Lung (tissue), 12 donors: ENCODE results near the gene PADI1. TPM values are rescaled to one million over a fixed set of nuclear protein-coding genes. Genes with fewer than 3 reads are reported as not detected.

Experiments
- ATAC-seq: fragments of 200-7000 bp; cut with Tn5 transposase; one replicate; pipeline ENCODE4 v1.9.1; 2020; ENCODE audit warnings: moderate number of reproducible peaks; ENCODE audit not compliant: insufficient read depth, low FRiP score
- DNase-seq, 3 donors: peaks; one replicate each; pipeline ENCODE4 v3.0.0-alpha.2; 2013 to 2017
- H3K27ac ChIP-seq, 2 donors: one replicate each; pipeline ENCODE4 v1.5.1; 2013; ENCODE audit warnings: mild to moderate bottlenecking in 2 of 2, moderate library complexity in 2 of 2, control low read depth in 1 of 2, inconsistent platforms in 1 of 2, low read depth in 1 of 2, low read length in 1 of 2
- H3K27me3 ChIP-seq, 3 donors: one replicate each; pipeline ENCODE4 v1.5.1; 2013; ENCODE audit warnings: low read length in 2 of 3; ENCODE audit not compliant: control insufficient read depth in 3 of 3, insufficient read depth in 3 of 3
- H3K36me3 ChIP-seq, 4 donors: one replicate each; pipeline ENCODE4 v1.5.1; 2013; ENCODE audit warnings: low read length in 4 of 4, mild to moderate bottlenecking in 1 of 4, moderate library complexity in 1 of 4; ENCODE audit not compliant: control insufficient read depth in 4 of 4, insufficient read depth in 4 of 4
- H3K4me1 ChIP-seq, 5 donors: one replicate each; pipeline ENCODE4 v1.5.1; 2013; ENCODE audit warnings: low read length in 5 of 5, mild to moderate bottlenecking in 2 of 5, moderate library complexity in 1 of 5; ENCODE audit not compliant: control insufficient read depth in 5 of 5, insufficient read depth in 5 of 5
- H3K4me3 ChIP-seq: one replicate; pipeline ENCODE4 v1.5.1; 2013; ENCODE audit warnings: mild to moderate bottlenecking, control low read depth, moderate library complexity
- H3K9ac ChIP-seq, 2 donors: one replicate each; pipeline ENCODE4 v1.5.1; 2013; ENCODE audit warnings: low read length in 2 of 2, control low read depth in 1 of 2; ENCODE audit not compliant: insufficient read depth in 1 of 2
- H3K9me3 ChIP-seq, 4 donors: one replicate each; pipeline ENCODE4 v1.5.1; 2013; ENCODE audit warnings: low read length in 3 of 4, mild to moderate bottlenecking in 1 of 4, moderate library complexity in 1 of 4; ENCODE audit not compliant: control insufficient read depth in 4 of 4, insufficient read depth in 3 of 4
- WGBS, 2 donors: extraction: QIAGEN DNeasy Blood & Tissue Kit; methylation state at CpG; one replicate each; pipeline ENCODE4 v1.1.7; 2013; 5-methylcytosine and 5-hydroxymethylcytosine counted together
- polyA plus RNA-seq, 2 donors: library from polyadenylated mRNA; stranded (reverse); fragments of 200-250 nt; gene quantifications; one replicate each; pipeline ENCODE4 v1.2.1, GENCODE V29; 2013
- total RNA-seq, 2 donors: library from RNA; depleted of rRNA in 1 of 2; stranded (reverse); fragments of >200 nt in 1 of 2; gene quantifications; one replicate each; pipeline ENCODE4 v1.2.1, GENCODE V29; 2014 to 2021
- TF ChIP-seq, protein P1 (sequence below): IDR thresholded peaks from 2 replicates; pipeline ENCODE4 v1.5.1; 2012; ENCODE audit warnings: mild to moderate bottlenecking; ENCODE audit errors: control extremely low read depth, extremely low read depth
- donor health status: control.
- donor health status: control.
- donor health status: Bipolar disorder and iron deficiency.
- donor health status: healthy.
- donor health status: DM: yes; HTN: yes; CAD: no.

Gene PADI1
- total and polyA plus RNA-seq, 4 donors: 0.09 to 0.35 TPM; not detected in 2

DNA sequence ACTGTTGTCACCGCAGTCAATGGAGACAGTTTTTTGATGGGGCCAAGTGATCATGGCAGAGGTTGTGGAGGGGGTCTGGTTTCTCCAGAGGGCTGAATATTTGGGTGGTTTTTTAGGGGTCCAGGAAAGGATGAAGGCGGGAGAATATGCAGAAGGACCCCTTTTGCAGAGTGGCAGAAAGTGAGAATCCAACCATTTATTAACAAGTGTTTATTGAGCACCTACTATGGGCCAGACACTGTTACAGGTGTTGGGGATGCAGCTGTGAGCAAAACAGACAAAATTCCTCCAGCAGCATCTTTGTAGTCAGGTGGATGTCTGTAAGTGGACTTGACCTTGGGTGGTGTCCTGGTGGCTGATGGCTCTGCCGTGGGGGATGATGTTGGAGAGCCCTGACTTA is 15.4 kb downstream of the PADI1 start:
- no peak overlapping the region for H3K27ac ChIP-seq
- H3K36me3 ChIP-seq: no peaks in the 10 kb centered on the region
- no peaks in the 10 kb centered on the region for H3K27me3 ChIP-seq
- H3K9me3 ChIP-seq: peaks cover 0 to 5% (median 0%) of the 10 kb centered on the region in 4 donors
- no peak overlapping the region for H3K4me3 ChIP-seq
- 84 to 93% methylated on average over 3 of the region's 3 CpGs for WGBS, 2 donors
- DNase-seq (no peak), ATAC-seq (no peak)
- no peak overlapping the region for H3K9ac ChIP-seq
- TF ChIP-seq, protein P1, sequence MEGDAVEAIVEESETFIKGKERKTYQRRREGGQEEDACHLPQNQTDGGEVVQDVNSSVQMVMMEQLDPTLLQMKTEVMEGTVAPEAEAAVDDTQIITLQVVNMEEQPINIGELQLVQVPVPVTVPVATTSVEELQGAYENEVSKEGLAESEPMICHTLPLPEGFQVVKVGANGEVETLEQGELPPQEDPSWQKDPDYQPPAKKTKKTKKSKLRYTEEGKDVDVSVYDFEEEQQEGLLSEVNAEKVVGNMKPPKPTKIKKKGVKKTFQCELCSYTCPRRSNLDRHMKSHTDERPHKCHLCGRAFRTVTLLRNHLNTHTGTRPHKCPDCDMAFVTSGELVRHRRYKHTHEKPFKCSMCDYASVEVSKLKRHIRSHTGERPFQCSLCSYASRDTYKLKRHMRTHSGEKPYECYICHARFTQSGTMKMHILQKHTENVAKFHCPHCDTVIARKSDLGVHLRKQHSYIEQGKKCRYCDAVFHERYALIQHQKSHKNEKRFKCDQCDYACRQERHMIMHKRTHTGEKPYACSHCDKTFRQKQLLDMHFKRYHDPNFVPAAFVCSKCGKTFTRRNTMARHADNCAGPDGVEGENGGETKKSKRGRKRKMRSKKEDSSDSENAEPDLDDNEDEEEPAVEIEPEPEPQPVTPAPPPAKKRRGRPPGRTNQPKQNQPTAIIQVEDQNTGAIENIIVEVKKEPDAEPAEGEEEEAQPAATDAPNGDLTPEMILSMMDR: no peak
- H3K4me1 ChIP-seq: no peaks in the 10 kb centered on the region

- no peaks in the 10 kb centered on the region for H3K36me3 ChIP-seq
- WGBS, 2 donors: 83 to 92% methylated on average over 14 of the region's 14 CpGs
- no peak overlapping the region for H3K27ac ChIP-seq
- H3K9ac ChIP-seq: no peak overlapping the region
- no peaks in the 10 kb centered on the region for H3K27me3 ChIP-seq
- no peak overlapping the region for H3K4me3 ChIP-seq
- ATAC-seq (no peak), DNase-seq (no peak)
- peaks cover 0 to 5% (median 0%) of the 10 kb centered on the region in 4 donors for H3K9me3 ChIP-seq
- H3K4me1 ChIP-seq: no peaks in the 10 kb centered on the region
- TF ChIP-seq, protein P1: no peak
Measured at GRCh38 chr1:17222557-17222956, 17.6 kb downstream of the PADI1 start.

DNA sequence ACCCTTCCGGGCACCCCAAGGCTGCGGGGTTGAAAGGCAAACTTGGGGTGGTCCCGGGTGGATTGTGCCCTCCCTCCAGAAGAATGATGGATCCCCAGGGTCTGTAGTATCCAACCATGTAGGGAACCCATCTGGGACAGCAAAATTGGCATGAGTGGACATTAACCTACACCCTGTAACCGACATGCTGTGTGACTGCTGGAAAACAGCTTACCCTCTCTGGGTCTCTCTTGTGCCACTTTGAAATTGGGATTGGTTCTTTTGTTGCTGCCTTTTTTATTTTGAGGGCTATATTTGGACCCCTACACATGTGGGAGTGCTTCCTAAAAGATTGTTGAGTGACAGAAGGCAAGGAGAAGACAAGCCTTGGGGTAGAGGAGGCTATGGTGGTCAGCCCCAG is 19.5 kb downstream of the PADI1 start:
- Histone ChIP-seq H3K4me1 (no peaks in the 10 kb centered on the region), H3K36me3 (no peaks in the 10 kb centered on the region), H3K4me3 (no peak overlapping the region), H3K9me3 (peaks cover 0 to 5% (median 0%) of the 10 kb centered on the region in 4 donors), H3K27ac (no peak overlapping the region), H3K27me3 (no peaks in the 10 kb centered on the region), H3K9ac (no peak overlapping the region)
- ATAC-seq (no peak), DNase-seq (no peak)
- 94 to 97% methylated on average over 4 of the region's 4 CpGs for WGBS, 2 donors
- TF ChIP-seq, protein P1: no peak

- H3K4me1 ChIP-seq: no peaks in the 10 kb centered on the region
- H3K27me3 ChIP-seq: no peaks in the 10 kb centered on the region
- no peaks in the 10 kb centered on the region for H3K36me3 ChIP-seq
- 79 to 89% methylated on average over 6 of the region's 6 CpGs for WGBS, 2 donors
- TF ChIP-seq, protein P1: no peak
- no peak overlapping the region for H3K4me3 ChIP-seq
- peaks cover 0 to 5% (median 0%) of the 10 kb centered on the region in 4 donors for H3K9me3 ChIP-seq
- H3K9ac ChIP-seq: no peak overlapping the region
- no peak for ATAC-seq
- no peak for DNase-seq
- no peak overlapping the region for H3K27ac ChIP-seq
Measured at GRCh38 chr1:17225140-17225539, 20.2 kb downstream of the PADI1 start.
